Stimulated activated CD8-positive, alpha-beta memory T cell treated with anti-CD3 and anti-CD28 coated beads, Interleukin-12 subunit alpha, Interleukin-12 subunit beta, amount 100 ng/mL, for 24 hours (primary cell): ENCODE measurements around the gene PHF3.

Experiments
- DNase-seq: peaks from one replicate; pipeline ENCODE4 v3.0.0-alpha.2; 2020; ENCODE audit errors: extremely low read depth

Gene PHF3

GRCh38 chr6:63764318-63764916 is 128.8 kb downstream of the PHF3 start:
- DNase-seq: no peak
